ENCODE data around the gene CDK10.

DNA sequence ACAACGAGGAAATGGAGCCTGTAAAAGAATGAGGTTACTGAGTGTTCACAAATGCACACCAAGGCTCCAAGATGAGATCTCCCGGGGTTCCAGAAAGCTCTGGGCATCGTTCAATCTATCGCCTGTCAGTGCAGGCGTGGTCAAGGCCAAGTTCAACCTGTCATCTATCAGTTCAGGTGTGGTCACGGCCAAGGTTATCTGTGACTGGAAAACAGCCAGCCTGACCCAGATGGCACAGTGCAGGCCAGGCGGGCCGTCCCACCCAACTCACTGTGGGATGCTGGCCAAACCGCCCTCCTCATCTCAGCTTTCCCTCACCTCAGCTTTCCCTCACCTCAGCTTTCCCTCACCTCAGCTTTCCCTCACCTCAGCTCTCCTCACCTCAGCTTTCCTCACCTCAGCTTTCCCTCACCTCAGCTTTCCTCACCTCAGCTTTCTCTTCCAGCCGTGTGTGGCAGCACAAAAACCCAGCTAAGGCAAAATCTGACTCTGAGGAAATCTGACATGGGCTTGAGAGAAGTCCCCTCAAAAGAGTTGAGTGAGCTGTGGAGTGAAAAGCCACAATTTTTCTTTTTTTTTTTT, 31.3 kb upstream of the CDK10 start:
- TF ChIP-seq, protein P1, sequence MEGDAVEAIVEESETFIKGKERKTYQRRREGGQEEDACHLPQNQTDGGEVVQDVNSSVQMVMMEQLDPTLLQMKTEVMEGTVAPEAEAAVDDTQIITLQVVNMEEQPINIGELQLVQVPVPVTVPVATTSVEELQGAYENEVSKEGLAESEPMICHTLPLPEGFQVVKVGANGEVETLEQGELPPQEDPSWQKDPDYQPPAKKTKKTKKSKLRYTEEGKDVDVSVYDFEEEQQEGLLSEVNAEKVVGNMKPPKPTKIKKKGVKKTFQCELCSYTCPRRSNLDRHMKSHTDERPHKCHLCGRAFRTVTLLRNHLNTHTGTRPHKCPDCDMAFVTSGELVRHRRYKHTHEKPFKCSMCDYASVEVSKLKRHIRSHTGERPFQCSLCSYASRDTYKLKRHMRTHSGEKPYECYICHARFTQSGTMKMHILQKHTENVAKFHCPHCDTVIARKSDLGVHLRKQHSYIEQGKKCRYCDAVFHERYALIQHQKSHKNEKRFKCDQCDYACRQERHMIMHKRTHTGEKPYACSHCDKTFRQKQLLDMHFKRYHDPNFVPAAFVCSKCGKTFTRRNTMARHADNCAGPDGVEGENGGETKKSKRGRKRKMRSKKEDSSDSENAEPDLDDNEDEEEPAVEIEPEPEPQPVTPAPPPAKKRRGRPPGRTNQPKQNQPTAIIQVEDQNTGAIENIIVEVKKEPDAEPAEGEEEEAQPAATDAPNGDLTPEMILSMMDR (IDR thresholded peaks at IDR 0.05; ENCODE audit: borderline replicate concordance, extremely low read depth, low read length, poor library complexity, severe bottlenecking), result no peak
- no peak for TF ChIP-seq EZH2 (IDR thresholded peaks at IDR 0.05; ENCODE audit: borderline replicate concordance, low read depth, low read length, severe bottlenecking)
